Kidney epithelial cell (primary cell): Measurements from ENCODE around the gene MED29. TPM values are rescaled to one million over a fixed set of nuclear protein-coding genes. Genes with fewer than 3 reads are reported as not detected.
A peak's percentile ranks its signal among the peaks of the same experiment; 100 is the strongest.

Experiments
- DNase-seq: peaks from one replicate; pipeline ENCODE4 v3.0.0-alpha.2; 2010; ENCODE audit warnings: low read depth
- H3K27me3 ChIP-seq: 2 replicates; pipeline ENCODE4 v1.6.0; 2011; ENCODE audit warnings: low read length; ENCODE audit not compliant: control insufficient read depth, insufficient read depth
- H3K36me3 ChIP-seq: 2 replicates; pipeline ENCODE4 v1.5.1; 2011; ENCODE audit warnings: low read length; ENCODE audit not compliant: control insufficient read depth, insufficient read depth
- H3K4me3 ChIP-seq: 2 replicates; pipeline ENCODE4 v1.5.1; 2011; ENCODE audit warnings: low read depth, mild to moderate bottlenecking, control low read depth, low read length
- total RNA-seq: library from RNA; depleted of rRNA; stranded (reverse); fragments of >200 nt; gene quantifications from 2 replicates; pipeline ENCODE4 v1.2.3, GENCODE V29; 2015
- TF ChIP-seq, protein P1 (sequence below): IDR thresholded peaks from 2 replicates; pipeline ENCODE4 v1.5.1; 2011; ENCODE audit warnings: mild to moderate bottlenecking, moderate library complexity, low read length, control low read depth, inconsistent platforms; ENCODE audit not compliant: insufficient read depth, poor library complexity, severe bottlenecking

Gene MED29
- total RNA-seq, 1 donor from 2014 or later, result 22.8 TPM

DNA sequence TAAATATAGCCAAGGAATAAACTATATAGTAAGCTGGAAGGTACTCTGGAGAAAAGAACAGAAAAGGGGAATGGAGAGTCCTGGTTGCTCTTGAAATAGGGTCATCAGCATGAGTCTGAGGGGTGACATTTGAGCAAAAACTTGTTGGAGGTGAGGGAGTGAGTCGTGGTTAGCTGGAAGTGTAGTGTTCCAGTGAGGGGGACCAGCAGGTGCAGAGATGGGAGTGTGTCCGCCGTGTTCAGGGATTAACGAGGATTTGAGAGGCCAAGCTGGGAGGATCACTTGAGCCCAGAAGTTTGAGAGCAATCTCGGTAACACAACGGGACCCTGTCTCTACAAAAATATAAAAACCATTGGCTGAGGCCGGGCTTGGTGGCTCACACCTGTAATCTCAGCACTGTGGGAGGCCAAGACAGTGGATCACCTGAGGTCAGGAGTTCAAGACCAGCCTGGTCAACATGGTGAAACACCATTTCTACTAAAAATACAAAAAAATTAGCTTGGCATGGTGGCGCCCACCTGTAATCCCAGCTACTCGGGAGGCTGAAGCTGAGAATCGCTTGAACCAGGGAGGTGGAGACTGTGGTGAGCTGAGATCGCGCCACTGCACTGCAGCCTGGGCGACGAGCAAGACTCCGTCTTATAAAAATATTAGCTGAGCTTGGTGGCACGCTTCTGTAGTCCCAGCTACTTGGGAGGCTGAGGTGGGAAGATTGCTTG, 55.3 kb downstream of the MED29 start:
- no peaks in the 10 kb centered on the region for H3K36me3 ChIP-seq
- peak overlapping the region; percentile 99 for H3K4me3 ChIP-seq
- TF ChIP-seq, protein P1, sequence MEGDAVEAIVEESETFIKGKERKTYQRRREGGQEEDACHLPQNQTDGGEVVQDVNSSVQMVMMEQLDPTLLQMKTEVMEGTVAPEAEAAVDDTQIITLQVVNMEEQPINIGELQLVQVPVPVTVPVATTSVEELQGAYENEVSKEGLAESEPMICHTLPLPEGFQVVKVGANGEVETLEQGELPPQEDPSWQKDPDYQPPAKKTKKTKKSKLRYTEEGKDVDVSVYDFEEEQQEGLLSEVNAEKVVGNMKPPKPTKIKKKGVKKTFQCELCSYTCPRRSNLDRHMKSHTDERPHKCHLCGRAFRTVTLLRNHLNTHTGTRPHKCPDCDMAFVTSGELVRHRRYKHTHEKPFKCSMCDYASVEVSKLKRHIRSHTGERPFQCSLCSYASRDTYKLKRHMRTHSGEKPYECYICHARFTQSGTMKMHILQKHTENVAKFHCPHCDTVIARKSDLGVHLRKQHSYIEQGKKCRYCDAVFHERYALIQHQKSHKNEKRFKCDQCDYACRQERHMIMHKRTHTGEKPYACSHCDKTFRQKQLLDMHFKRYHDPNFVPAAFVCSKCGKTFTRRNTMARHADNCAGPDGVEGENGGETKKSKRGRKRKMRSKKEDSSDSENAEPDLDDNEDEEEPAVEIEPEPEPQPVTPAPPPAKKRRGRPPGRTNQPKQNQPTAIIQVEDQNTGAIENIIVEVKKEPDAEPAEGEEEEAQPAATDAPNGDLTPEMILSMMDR, result no peak
- DNase-seq, result no peak
- H3K27me3 ChIP-seq, result no peaks in the 10 kb centered on the region

DNA sequence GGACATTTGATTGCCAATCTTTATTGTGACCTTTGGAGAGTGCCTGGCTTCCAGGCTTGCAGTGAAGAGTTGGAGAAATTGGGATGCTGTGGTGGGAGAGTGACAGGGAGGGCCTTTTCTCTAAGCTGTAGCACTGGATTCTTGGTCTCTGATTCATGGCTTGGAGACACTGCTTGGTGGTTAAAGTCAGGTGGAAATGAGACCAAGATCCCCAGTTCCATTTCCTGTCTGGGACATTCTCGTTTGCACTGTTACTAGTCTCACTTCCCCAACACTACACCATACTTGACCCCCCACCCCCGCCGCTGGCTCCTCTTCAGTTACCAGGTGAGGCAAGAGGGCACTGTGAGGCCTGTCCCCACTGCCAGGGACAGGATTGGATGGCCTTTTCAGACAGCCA, 57.1 kb downstream of the MED29 start:
- no peak for DNase-seq
- TF ChIP-seq, protein P1, result no peak

DNA sequence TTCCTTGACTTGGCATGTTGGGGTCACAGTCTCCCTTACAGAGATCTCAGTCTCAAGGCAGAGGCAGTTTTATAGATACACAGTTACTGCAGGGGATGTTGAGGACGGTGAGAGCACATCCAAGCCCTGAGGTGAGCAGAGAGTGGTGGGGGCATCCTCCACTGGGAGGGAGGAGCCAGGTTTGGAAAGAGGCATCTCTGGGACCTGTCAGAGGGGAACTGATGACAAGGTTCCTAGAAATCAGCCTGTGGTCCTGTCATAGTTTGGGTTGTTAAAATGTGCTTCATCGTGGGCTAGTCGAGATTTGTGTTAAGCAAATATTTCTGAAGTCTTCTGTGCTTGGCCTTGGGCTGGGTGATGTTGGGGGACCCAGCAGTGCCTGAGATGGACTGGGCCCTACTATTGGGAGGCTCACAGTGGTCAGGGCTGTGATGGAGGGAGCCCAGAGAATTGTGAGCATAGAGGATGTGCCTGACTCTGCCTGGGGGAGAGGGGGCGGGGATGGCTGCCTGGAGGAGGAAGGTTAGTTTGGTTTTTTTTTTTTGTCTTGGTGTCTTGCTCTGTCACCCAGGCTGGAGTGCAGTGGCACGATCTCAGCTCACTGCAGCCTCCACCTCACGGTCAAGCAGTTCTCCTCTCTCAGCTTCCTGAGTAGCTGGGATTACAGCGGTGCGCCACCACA, 58.1 kb downstream of the MED29 start:
- no peaks in the 10 kb centered on the region for H3K36me3 ChIP-seq
- no peak overlapping the region for H3K4me3 ChIP-seq
- H3K27me3 ChIP-seq, result no peaks in the 10 kb centered on the region
- TF ChIP-seq, protein P1, result no peak
- no peak for DNase-seq

More for the DNA sequence above, 57.1 kb downstream of the MED29 start:
- H3K36me3 ChIP-seq, result no peaks in the 10 kb centered on the region
- no peaks in the 10 kb centered on the region for H3K27me3 ChIP-seq
- no peak overlapping the region for H3K4me3 ChIP-seq

Other genes with a start within 250 kb of the MED29 start
- gene NCCRP1, start 194.4 kb upstream of the MED29 start, total RNA-seq, result 6.0 and 6.8 TPM in 2 replicates
- not detected in 2 replicates for gene SYCN, start 187.1 kb upstream of the MED29 start, total RNA-seq
- gene IFNL3, start 146.4 kb upstream of the MED29 start, total RNA-seq, result not detected in 2 replicates
- not detected in 2 replicates for gene IFNL4, start 142.5 kb upstream of the MED29 start, total RNA-seq
- not detected in 2 replicates for gene IFNL2, start 123.0 kb upstream of the MED29 start, total RNA-seq
- gene IFNL1, start 95.0 kb upstream of the MED29 start, total RNA-seq, result not detected in 2 replicates
- gene LRFN1, start 70.5 kb upstream of the MED29 start, total RNA-seq, result 0.07 and 0.46 TPM in 2 replicates
- gene GMFG, start 55.3 kb upstream of the MED29 start, total RNA-seq, result not detected in 2 replicates
- 123 and 133 TPM in 2 replicates for gene SAMD4B, start 49.0 kb upstream of the MED29 start, total RNA-seq
- gene PAF1, start 272 bp upstream of the MED29 start, total RNA-seq, result 37.8 and 44.6 TPM in 2 replicates
- 7.5 and 12.4 TPM in 2 replicates for gene ZFP36, start 15.5 kb downstream of the MED29 start, total RNA-seq
- gene PLEKHG2, start 21.3 kb downstream of the MED29 start, total RNA-seq, result 22.8 and 46.9 TPM in 2 replicates
- gene RPS16, start 44.6 kb downstream of the MED29 start, total RNA-seq, result 1,721 and 2,288 TPM in 2 replicates
- gene SUPT5H, start 54.2 kb downstream of the MED29 start, total RNA-seq, result 106 and 121 TPM in 2 replicates
- 89.0 and 94.3 TPM in 2 replicates for gene TIMM50, start 89.5 kb downstream of the MED29 start, total RNA-seq
- 2.4 and 4.7 TPM in 2 replicates for gene DLL3, start 107.6 kb downstream of the MED29 start, total RNA-seq
- gene SELENOV, start 123.8 kb downstream of the MED29 start, total RNA-seq, result 0.27 and 0.42 TPM in 2 replicates
- gene EID2B, start 141.5 kb downstream of the MED29 start, total RNA-seq, result 1.3 and 3.1 TPM in 2 replicates
- gene EID2, start 148.8 kb downstream of the MED29 start, total RNA-seq, result 11.6 and 14.4 TPM in 2 replicates
- not detected in 2 replicates for gene LGALS13, start 211.1 kb downstream of the MED29 start, total RNA-seq